Occipital lobe (tissue), 2 donors: ENCODE measurements around the gene TRAF1. TPM values are rescaled to one million over a fixed set of nuclear protein-coding genes. Genes with fewer than 3 reads are reported as not detected.

Experiments
- DNase-seq: peaks from one replicate; lab custom pipeline; 2025; lab: John Stamatoyannopoulos, UW
- total RNA-seq: library from RNA; depleted of rRNA; stranded (reverse); fragments of >200 nt; gene quantifications from one replicate; pipeline ENCODE4 v1.2.3, GENCODE V29; 2014

TRAF1 gene
- total RNA-seq, 1 donor from 2014 or later = 2.5 TPM

DNA sequence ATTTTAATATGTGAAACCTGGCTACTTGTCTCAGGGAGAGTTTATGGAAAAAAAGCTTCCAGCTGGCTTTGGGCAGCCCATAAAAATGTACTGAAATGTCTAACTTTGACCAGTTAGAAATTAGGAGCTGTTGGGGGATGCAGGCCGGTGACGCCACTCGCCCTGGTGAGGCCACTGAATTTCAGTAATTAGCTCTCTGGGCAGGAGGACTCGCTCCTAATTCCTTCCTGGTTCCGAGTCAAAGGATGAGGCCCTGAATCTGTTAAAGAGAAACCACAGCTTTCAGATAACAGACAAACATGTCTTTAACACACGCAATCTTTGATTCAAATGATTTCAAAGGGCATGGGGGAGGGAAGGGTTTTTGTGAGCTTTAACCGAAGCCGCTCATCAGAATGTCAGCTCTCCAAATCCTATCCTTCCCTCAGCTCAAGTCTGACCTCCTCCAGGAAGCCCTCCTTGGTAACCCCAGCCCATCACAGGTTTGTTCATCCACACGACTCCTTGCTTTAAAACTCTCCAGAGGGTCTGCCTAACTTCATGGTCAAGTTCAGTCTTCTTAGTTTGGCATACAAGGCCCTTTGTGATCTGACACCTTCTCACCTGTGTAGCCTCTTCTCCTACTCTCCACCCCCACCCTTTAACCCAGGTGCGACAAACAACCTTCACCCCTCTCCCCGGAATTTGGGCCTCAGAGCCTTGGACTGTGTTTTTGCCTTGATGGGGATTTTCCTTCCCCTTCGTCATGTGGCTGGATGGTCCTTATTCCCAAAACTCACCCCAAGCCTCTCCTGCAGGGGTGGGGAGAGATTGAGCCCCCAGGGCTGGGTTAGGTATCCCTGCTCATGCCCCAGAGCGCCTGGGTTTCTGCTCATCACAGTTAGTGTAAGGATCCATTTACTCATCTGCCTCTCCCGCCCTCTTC is 36.0 kb downstream of the TRAF1 start:
- DNase-seq = no peak

DNA sequence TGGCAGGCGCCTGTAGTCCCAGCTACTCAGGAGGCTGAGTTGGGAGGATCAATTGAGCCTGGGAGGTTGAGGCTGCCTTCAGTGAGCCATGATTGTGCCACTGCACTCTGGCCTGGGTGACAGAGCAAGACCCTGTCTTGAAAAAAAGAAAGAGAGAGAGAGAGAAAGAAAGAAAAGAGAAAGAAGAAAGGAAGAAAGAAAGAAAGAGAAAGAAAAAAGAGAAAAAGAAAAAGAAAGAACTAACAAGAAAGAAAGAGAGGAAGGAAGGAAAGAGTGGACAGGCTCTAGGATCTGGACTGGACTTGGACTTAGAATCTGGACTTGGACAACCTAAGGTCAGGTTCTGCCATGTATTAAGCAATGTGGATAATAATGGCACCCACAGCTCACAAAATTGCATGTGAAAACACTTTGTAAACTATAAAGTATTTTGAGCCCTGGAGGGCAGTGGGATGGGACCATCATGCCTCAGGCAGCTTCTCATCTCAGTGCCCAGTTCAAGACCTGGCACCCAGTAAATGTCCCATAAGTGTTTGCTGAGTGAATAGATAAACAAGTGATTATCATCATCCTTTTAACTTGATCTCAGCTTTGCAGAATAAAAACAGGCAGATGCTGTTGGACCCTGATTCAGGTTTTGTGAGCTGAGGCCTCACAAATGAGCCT is 36.9 kb downstream of the TRAF1 start:
- DNase-seq = no peak

DNA sequence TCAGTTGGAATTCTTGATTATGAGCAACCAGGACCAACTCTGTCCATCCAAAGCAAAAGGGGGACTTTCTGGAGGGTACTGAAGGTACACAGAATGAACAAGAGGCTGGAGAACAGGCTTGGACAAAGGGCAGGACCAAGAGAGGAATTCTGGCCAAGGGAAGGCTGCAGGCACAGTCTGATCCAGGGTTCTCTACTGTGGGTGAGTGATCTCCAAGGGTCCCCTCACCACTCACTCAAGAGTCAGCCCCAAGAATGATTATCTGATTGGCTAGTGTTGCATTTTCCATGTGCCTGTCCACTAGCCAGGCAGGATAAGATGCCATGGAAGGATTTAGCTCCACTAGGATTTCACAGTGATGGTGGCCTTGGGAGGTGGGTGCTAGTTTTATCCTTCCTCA is 38.0 kb downstream of the TRAF1 start:
- no peak for DNase-seq

DNA sequence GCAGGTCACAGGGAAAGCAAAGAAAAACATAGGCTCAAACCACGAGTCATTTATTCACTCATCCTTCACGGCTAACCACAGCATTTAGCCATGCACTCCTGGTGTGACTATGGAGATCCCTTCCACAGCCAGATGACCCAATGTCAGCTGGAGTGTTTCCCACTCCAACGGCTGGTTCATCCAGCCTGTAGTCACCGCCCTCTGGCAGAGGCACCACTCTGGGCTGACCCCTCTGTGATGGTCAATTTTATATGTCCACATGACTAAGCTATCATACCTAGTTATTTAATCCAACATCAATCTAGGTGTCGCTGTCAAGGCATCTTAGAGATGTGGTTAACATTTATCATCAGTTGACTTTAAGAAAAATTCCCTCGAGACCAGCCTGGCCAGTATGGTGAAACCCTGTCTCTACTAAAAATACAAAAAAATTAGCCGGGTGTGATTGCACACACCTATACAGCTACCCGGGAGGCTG is 40.1 kb downstream of the TRAF1 start:
- no peak for DNase-seq

DNA sequence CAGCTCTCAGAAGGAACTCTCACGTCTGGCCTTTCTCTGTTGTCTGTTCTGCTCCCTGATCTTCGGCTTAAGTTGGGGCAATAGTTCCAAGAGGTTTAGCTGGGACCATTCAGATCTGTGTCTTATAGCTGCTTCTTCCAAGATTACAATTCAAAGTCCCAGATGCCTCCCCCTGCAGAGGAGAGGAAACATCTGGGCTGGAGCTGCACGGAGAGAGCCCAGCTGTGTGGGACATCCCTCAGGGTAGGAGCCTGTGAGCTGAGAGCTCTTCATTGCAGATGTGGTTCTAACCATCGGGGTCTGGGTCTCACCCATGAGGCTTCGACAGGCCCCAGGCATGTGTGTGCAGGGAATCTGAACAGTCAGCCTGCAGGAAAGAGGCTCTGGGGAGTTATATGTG is 40.6 kb downstream of the TRAF1 start:
- DNase-seq = no peak

DNA sequence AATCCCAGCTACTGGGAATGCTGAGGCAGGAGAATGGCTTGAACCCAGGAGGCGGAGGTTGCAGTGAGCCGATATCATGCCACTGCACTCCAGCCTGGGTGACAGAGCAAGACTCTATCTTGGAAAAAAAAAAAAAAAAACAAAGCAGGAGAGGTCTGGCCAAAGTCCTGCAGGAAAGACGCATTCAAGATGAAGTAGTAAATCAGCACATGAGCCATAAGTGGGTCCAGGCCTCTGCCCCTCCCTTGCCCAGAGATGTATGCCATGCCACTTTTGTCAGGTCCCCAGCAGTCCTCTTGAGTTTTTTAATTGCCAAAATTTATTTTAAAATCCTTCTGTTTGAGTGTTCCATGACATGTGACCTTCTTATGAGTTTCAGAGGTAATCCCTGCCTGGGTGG is 41.1 kb downstream of the TRAF1 start:
- DNase-seq = no peak

DNA sequence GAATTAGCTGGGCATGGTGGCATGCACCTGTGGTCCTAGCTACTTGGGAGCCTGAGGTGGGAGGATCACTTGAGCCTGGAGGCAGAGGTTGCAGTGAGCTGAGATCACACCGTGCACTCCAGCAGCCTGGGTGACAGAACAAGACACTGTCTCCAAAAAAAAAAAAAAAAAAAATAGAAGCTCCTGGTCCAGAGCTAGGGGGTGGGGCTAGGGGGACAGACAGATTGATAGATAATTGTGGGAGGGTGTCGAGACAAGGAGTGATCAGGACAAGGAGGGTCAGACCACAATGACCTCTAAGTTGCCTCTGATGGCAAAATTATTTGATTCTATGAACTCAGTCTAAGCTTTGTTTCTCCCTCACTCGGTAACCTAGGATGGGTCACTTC is 43.0 kb downstream of the TRAF1 start:
- DNase-seq = no peak

DNA sequence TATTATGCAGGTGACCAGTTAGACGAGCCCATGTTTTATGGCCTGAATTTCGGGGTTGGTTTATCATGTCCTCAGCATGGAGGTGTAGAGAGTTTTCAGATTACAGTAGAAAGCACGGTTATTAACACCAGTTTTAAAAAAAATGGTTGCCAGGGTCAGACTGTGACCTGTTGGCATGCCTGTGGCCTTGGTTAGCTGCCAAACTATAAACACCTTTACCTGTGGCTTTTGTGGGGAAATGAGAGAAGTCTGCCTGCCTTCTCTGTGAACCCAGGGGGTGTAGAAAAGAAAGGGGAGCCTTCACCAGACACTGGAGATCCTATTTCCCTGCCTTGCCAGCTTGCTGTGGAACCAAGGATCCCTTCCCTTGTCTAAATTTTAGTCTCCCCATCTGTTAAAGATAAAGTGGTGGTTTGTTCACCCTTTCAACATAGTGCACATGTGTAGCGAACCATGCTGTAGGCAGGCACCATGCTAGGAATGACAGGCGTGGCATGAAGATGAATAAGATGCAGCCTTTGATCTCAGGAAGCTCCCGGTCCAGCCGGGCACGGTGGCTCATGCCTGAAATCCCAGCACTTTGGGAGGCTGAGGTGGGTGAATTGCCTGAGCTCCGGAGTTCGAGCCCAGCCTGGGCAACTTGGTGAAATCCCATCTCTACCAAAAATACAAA is 43.5 kb downstream of the TRAF1 start:
- no peak for DNase-seq

DNA sequence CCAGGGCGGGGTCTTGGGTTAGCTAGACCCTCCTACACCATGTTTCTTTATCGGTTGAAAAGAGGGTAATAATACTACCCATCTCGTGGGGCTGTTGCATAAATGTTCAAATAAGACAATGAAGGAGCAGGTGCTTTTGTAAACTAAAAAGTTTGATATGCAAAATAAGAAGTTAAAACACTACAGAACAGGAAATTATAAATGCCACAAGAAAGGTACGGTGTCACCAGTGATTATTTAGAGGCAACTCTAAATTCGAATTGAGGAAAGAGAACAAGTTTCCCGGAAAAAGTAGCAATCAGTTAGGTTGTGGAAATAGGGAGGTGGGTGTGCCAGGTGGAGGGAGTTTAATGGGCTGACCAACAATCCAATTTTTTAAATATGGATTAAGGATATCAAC is 47.1 kb downstream of the TRAF1 start:
- DNase-seq = no peak

DNA sequence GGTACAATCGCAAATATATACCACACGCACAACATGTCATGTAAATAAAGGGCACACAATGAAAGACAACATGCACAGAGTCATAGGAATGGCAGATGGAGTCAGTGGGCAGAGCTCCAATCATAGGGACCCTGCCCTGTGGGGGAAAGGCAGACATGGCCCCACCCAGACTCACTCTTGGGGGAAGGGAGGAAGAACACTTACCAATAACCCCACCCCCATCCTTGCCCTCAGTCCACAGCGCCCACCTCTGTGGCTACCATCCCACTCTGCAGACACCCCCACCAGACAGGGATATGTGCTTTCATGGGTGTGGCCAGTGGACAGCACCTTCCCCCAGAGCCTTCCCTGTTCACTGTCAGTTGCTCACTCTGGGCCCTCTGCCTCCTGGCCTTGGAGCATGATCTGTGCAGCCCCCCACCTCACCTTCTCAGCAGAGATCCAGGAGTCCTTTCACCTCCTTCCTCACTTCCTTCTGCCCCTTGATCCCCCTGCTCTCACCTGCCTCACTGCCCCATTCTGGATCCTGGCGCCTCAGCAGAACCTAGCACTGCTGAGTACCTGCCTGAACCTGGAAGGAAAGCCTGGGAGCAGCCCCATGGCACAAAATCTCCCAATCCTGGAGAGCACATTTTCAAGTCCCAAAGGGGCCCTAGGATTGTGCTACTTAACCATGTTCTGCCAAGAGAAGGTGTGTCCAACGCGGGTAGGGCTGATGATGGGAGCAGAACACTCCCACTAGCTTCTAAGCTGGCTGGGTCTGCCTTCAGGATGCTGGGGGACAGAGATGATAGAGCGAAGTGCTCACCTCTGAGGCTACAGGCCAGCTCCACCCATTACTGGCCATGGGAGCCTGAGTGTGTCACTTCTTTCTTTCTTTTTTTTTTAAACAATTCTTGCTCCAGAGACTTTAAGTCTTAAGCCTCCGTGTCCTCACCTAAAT is 48.1 kb downstream of the TRAF1 start:
- no peak for DNase-seq

DNA sequence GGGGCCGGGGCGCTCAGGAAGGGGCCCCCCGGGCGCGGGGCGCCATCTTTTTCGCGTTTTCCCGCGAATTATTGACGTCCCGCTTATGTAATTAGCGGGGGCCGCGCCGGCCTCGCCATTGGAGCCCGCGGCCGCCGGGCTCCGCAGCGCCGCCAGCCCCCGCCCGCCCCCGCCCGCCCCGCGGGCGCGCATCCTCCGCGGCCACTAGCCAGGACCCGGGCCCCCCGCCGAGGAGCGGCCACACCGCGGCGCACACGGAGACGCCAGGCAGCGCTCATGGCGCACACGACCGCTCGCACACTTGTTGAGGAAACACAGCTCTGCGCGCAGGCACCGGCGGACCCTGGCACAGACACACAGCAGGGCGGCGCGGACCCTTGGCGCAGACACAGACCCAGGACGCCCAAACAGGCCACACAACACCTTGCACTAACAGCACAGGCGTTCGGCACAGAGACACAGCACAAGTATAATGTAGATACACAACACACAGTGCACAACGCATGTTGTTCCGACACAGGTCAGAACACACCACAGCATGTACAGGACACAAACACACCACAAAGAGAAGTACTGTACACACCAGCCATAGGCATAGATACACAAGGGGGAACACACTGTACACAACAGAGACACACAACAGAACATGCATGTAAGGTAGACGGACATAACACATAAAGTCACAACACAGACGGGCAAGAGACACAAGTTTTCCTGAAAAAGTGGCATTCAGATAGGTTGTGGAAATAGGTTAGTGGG is 49.1 kb downstream of the TRAF1 start:
- DNase-seq = peak; percentile 69

DNA sequence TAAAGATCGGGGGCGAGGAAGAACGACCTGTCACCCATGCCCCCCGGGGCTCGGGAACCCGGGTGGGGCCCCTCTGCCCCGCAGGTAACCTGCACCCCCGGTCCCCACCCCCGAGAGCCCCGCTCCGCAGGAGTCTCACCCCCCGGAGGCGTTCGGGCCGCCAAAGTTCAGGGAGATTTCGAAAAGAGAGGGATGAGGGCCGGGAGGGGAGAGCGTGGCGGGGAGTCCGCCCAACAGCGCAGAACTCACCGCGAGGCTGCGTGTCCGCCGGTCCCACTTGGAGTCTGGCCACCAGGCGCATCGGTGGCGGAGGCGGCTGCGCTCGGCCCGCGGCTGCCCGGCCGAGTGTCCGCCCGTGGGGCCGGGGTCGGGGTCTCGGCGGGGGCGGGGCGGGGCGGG is 49.8 kb downstream of the TRAF1 start, which contains the start of gene PHF19:
TSS of gene PHF19 (minus strand) at position 347 of the 399 bp plus-strand sequence. CDS start 2,447 bp downstream, outside the sequence.
- no peak for DNase-seq

DNA sequence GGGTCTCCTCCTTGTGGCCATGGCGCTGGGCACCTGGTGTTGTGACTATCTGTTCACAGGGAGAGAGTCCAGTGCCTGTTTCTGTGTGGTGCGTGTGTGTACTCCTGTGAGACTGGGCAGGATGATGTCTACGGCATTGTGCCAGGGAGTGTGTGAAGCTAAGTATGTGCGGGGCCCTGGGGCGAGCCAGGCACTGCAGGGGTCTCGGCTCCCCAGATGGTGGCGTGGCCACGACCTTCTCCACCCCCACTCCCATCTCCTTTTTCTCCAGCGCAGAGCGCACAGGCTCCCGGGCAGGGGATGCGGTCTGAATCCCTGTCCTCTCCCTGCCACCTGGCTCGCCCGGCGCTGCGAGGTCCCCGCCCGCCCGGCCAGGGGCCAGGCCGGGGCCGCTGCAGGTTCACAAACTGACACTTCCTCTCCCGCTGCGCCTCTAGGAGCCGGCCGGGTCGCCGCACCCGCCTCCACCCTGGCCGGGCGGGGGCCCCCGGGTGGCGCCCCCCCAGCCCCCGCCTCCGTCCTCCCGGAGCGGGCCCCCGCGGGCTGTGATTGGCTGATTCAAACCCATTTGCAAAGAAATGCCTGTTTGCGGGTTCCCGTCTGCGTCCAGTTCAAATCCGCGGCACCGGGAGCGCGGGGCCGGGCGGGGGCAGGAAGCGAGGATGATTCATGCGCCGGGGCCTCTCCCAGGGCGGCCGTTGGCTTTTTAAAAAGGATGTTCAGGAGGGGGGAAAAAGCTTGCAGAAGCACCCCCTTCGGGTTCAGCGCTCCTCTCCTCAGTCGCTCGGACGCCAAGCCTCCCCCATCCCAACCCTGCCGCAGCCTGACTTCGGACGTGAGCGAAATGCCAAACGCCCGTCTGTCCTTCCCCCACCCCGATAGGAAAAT is 50.4 kb downstream of the TRAF1 start:
- DNase-seq = peak; percentile 76

DNA sequence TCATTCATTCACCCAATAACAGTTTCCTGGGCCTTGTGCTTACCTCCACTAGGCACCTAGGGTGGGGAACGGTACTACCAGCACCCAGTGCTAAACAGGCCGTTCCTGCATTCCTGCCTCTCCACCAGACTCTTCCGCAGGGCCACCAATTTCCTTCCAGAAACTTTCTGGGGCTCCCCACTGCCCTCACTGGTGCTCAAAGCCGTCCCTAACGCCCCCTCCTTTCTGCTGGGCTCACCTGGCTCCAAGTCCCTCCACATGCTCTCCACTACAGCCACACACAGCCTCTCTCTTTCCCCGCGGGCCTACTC is 51.0 kb downstream of the TRAF1 start:
- DNase-seq = no peak

DNA sequence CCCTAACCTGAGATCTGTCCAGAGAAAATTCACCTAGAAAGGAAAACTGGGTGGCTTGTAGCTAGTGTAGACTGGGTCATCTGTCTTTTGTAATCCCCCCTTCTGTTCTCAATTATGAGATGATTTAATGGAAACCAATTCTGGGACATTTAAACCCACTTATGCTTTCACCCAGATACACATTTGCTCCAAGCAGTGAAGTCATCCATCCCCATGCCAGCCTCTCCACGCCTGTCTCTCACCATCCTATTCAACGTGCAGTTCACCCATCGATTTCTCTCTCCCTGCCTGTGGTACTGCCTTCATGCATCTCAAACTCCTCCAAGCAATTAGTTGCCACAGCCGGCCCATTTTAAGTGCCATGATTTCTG is 51.4 kb downstream of the TRAF1 start:
- no peak for DNase-seq

DNA sequence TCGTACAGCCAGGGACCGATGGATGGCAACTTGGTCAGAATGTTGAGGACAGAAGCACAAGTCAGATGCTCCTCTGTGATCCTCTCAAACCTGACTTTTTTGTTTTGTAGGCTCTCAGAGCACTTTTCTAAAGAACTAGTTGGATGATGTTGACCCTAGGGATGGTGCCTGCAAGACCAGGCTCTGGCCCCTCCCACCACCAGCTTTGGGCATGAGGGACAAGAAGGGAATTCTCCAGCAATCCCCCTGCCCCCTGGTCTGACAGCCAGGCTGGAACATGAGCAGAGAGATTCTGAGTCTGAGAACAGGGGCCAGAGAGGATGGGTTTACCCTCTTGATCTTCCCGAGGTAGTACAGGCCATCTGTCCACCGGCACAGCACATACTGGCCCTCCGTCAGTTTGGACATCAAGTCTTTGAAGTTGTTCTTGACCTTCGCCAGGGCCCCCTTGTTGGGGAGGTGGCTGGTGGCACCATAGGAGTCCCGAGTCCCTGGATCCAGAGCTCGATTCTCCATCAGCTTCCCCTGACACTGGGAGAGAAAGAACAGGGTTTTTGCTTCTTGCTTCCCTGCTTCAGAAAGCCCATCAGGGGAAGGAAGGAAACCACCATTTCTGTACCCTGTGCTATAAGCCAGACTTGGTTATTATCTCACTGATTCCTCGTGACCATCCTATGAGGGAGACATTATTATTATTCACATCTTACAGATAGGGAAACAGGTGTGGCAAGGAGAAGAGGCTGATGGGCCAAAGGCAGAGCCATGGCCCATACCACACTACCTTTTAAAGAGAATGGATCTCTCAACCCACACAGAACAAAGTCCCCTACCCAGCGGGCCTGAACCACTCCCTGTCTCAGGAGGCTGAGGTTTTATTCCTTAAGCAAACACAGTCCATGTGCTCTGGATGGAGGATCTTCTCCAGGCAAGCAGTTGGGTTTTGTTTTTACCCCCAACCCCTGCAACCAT is 52.1 kb downstream of the TRAF1 start:
- no peak for DNase-seq

DNA sequence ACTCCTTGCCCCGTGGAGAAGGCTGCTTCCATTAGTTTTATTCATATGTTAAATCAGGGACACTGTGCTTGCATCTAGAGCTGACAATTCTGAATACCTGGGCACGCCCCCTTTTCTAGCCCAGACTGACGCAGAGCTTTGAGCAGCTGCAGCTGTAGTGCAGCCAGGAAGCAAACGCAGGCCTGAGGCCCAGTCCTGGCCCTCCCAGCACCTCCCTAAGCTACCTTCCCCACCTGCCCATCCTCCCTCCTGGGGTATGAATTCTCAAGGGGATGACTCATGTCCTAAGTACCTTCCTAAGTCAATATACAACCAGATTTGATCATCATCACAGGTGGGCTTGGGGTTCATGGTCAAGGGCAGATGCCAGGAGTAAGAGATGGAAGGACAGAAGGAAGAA is 53.1 kb downstream of the TRAF1 start:
- DNase-seq = no peak

DNA sequence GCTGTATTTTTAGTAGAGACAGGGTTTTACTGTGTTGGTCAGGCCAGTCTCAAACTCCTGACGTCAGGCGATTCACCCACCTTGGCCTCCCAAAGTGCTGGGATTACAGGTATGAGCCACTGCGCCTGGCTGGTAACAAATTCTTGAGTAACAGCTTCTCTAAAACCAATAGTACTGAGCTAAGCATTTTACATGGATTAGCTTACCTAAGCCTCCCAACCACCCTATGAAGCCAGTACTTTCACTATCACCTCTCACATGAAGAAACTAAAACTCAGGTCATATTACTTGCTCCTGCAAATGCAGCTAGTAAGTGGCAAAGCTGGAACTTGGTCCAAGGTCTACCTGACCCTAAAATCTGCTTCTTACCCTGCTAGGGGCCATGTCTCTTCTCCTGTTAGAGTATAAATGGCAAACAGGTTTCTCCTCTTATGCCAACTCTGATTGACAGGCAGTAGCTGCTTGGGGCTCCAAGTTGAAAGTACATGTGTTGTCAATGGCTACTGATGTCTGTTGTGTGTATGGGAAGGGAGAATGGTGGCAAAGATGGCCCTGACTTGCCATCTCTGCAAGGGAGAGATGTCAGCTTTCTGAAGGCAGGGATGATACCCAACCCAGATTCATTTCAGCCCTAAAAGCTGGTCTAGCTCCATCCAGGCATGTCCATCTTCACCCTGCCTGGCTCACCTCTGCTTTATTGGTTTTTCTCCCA is 53.6 kb downstream of the TRAF1 start:
- no peak for DNase-seq
